Hepatocyte (in vitro differentiated cells): ENCODE measurements around the gene GPR142.

Experiments
- CTCF ChIP-seq: fragments of 200-600 bp; sonication (generic); IDR thresholded peaks from 2 replicates; pipeline ENCODE4 v1.5.1; 2016; ENCODE audit warnings: antibody characterized with exemption, mild to moderate bottlenecking; ENCODE audit not compliant: poor library complexity
- EZH2 ChIP-seq: fragments of 200-600 bp; sonication (generic); IDR thresholded peaks from 2 replicates; pipeline ENCODE4 v1.6.1; 2016; ENCODE audit warnings: antibody characterized with exemption, mild to moderate bottlenecking, borderline replicate concordance

DNA sequence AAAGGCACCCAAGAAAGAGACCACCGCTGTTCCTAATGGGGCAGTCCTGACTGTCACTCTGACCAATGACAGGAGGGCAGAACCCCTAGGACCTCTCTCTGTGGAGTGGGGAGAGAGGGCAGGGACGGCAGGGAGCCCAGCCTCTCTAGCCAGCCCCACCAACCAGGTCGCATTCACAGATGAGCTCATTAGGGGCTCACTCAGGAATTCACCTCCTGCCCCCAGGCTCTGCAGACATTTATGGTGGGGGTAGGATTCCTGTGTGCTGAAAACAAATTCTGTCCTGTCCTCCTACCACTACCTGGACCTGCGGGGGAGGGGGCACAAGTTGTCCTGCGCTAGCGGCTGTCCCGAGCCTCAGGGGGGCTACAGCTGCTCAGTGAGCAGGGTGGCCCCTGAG is 36.9 kb downstream of the GPR142 start:
- no peak for TF ChIP-seq CTCF
- TF ChIP-seq EZH2: no peak
